HuH-7.5 (cell line): ENCODE data around the gene ALDH3A1.
A peak's percentile ranks its signal among the peaks of the same experiment; 100 is the strongest.

Experiments used
- DNase-seq: peaks from one replicate; pipeline ENCODE4 v3.0.0; 2011; ENCODE audit warnings: low spot score

The ALDH3A1 gene

GRCh38 chr17:19740933-19741332 is 7.2 kb downstream of the ALDH3A1 start:
- DNase-seq = no peak

- DNase-seq = no peak
Observed at GRCh38 chr17:19739241-19740201, 8.6 kb downstream of the ALDH3A1 start.

DNA sequence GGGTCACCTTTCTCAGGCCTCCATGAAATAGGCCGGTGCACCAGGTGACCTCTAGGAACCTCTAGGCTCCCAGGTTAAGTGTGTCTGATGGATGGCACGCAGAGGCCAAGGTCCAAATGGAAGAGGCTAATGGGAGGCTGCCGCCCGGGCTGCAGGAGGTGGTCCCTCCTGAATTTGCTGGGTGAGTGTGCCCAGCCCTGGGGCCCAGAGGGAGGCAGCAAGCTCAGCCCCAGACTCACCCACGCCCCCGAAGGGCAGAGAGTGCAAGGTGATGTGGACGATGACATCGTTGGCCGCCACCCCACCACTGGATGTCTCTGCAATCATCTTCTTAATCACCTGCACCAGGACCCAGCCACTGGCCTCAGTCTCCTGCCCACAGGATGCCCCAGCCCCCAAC is 9.3 kb downstream of the ALDH3A1 start:
- no peak for DNase-seq

DNA sequence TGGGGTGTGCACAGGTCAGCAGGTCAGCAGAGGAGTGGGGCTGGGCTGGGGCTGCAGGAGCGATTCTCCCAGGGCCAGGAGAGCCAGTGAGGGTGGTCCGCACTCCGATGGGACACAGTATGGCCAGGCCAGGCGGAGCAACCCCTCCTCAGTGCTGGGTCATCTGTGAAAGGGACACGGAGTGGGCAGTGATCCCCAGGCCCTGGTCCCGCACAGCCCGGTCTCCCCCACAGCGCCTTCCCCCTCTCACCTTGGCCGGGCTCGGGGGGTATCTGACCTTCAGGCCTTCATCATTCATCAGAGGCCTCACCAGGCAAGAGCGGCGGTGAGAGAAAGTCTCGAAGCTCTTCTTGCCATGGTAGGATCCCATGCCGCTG is 10.0 kb downstream of the ALDH3A1 start:
- DNase-seq = no peak

GRCh38 chr17:19737305-19738072 is 10.6 kb downstream of the ALDH3A1 start:
- no peak for DNase-seq

- no peak for DNase-seq
Observed at GRCh38 chr17:19736071-19736470, 12.0 kb downstream of the ALDH3A1 start.

GRCh38 chr17:19733953-19734526 is 14.1 kb downstream of the ALDH3A1 start:
- DNase-seq = peak; percentile 77

GRCh38 chr17:19731626-19732025 is 16.5 kb downstream of the ALDH3A1 start:
- DNase-seq = no peak

DNA sequence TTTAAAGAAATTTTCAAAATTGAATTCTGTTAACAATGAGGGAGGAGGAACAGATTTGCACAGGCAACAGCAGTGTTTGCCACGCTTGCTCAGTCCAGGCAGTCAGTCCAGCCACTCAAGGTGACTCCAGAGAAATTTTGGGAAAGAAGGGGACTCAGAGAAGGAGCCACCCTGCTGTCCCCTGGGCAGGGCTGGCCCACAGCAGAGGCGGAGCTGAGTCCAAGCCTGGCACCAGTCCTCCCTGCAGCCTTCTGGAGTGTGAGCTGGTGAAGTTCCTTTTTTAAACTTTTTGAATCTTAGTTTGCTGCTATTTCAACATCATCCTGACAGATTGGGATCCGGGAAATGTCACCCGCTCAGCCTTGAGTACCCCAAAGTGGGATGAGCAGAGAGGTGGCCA is 17.3 kb downstream of the ALDH3A1 start:
- no peak for DNase-seq

GRCh38 chr17:19729900-19730299 is 18.2 kb downstream of the ALDH3A1 start:
- DNase-seq = no peak

DNA sequence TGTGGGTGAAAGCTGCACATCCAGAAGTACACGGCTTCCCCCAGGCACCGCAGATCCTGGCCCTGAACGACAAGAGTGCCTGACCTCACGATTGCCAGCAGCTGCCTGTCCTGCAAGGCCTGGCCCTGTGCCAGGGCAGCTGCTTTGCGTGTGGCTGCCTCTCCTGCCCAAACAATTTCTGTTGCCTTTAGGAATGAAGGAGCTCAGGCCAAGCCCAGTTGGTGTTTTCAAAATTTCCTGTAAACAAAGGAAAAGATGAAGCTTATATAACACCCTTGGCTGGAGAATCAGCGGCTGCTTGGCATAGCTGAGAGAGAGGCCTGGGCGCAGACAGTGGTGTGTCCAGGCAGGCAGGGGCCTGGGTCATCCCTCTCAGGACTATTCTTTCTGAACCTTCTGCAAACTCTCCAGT is 20.0 kb downstream of the ALDH3A1 start:
- peak; percentile 75 for DNase-seq

DNA sequence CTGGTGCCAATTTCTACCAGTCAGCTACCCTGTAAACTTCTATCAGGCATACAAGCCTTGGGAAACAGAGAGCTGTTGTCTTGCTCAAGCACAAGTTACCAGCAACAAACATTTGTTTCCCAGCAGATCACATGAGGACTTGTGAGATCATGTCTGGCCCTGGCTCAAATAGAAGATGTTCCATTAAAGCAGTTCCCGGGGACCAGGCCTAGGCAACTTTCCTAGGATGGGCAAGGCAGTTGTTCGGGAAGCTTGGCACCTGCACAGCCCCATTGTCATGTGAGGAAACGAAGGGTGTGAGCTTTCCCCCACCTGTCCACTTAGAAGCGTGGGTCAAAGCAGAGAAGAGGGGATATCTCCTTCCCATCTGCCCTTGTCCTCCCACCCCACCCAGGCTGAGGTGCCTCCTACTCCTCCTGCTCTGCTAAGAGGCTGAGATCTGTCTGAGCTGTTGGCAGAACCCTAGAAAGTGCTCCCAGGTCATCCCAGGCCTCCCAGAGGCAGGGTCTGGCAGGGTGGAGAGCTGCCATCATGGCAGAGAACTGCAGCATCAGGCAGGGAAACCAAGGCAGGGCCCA is 20.5 kb downstream of the ALDH3A1 start:
- DNase-seq = no peak

DNA sequence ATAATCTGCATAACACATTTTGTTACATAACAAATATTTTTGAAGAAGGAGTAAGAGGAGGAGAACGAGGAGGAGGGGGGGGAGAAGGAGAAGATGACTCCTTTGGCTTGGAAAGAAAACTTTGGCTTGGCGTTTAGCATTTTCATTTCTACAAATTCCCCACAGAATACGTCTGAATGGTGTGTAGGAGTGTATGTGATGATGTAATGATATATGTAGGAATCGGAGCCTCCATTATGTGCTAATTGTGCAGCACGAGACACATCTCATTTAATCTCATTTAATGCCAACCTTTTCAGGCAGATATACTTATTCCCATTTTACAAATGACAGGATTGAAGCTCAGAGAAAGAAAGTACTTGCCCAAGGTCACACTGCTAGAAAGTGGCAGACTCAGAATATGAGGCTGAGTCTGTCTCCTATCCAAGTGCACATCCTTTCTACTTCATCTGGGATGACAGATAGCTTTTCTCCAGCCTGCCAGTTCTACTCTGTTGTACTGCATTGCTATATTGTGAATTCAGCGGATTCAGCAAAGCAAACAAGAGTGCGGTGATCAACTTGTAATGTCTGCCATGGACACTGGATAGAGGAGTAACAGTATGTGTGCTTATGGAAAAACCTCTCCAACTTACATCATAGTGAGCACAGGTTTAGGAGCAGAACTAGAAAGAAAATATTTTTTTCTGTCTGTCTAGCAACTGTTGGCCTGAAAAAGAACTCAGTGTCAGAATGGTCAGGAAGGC is 21.3 kb downstream of the ALDH3A1 start:
- no peak for DNase-seq

DNA sequence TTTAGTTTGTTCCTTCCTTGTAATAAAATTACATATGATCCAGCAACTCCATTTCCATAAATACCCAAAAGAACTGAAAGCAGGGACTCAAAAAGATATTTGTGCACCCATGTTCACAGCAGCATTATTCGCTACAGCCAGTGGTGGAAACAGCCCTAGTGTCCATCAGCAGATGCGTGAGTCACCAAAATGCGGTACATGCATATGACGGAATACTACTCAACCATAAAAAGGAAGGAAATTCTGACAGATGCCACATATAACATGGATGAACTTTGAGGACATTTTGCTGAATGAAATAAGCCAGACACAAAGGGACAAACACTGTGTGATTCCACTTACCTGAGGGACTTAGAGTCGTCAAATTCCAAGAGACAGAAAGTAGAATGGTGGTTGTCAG is 22.6 kb downstream of the ALDH3A1 start:
- DNase-seq = no peak

- no peak for DNase-seq
Observed at GRCh38 chr17:19724501-19725420, 23.3 kb downstream of the ALDH3A1 start.

DNA sequence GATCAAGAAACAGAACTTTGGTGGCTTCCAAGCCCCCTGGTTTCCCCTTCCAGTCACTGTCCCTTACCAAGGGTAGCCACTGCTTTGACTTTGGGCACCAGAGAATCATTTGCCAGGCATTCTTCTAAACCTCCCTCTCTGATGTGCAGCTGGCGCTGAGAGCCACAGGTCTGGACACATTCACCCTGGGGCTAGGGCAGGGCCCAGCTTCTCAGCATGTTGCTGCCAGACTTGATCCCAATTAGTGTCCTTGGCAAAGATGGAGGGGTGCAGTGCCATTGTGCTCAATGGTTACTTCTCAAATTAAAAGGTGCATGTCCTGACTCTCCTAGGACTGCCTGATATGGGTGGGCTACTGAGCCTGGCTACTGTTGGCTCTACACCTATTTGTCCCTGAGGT is 24.1 kb downstream of the ALDH3A1 start:
- DNase-seq = no peak

- peak; percentile 71 for DNase-seq
Observed at GRCh38 chr17:19720631-19721426, 27.3 kb downstream of the ALDH3A1 start.

DNA sequence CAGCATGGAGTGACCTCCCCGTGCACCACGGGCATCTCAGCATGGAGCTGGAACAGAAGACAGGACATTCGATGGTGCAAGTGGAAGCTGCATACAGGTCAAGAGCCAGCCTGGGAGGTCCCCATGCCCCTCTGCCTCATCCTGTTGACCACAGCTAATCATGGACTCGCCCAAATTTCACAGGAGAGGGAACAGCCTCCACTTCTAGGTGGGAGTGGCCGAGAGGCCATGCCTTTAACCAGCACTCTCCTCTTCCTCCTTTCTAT is 28.0 kb downstream of the ALDH3A1 start:
- DNase-seq = no peak

GRCh38 chr17:19719355-19720209 is 28.5 kb downstream of the ALDH3A1 start:
- DNase-seq = no peak
